ENCODE results near the gene NDUFAF8.

NDUFAF8 gene

DNA sequence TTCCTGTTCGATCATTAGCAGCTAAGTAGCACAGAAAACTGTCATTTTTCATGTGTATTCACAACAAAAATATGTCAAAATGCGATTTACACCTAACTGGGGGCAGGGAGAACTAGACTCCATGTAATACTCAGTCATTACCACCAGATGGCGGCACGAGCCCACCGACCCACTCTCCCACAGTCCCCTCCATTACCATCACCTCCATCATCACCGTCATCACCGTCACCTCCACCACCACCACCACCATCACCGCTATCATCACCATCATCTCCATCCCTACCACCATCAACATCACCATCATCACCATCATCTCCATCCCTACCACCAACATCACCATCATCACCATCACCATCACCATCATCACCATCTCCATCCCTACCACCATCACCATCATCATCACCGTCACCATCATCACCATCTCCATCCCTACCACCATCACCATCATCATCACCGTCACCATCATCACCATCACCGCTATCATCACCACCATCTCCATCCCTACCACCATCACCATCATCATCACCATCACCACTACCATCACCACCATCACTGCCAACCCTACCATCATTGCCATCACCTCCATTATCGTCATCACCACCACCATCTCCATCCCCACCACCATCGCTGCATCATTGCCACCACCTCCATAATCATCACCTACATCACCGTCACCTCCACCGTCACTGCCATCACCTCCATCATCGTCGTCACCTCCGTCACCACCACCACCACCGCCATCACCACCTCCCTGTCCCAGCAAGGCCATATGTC, 14.4 kb downstream of the NDUFAF8 start:
- Histone ChIP-seq H3K36me3 (ENCODE audit: insufficient read depth, low read length) (no peaks in the 10 kb centered on the region), H3K9me3 (ENCODE audit: control insufficient read depth, insufficient read depth, low read length) (no peaks in the 10 kb centered on the region), H3K9ac (ENCODE audit: low read depth, low read length) (no peak overlapping the region), H3K4me1 (ENCODE audit: insufficient read depth, low read length) (peaks cover 4% of the 10 kb centered on the region; the same call in 1 of the 2 replicates)

DNA sequence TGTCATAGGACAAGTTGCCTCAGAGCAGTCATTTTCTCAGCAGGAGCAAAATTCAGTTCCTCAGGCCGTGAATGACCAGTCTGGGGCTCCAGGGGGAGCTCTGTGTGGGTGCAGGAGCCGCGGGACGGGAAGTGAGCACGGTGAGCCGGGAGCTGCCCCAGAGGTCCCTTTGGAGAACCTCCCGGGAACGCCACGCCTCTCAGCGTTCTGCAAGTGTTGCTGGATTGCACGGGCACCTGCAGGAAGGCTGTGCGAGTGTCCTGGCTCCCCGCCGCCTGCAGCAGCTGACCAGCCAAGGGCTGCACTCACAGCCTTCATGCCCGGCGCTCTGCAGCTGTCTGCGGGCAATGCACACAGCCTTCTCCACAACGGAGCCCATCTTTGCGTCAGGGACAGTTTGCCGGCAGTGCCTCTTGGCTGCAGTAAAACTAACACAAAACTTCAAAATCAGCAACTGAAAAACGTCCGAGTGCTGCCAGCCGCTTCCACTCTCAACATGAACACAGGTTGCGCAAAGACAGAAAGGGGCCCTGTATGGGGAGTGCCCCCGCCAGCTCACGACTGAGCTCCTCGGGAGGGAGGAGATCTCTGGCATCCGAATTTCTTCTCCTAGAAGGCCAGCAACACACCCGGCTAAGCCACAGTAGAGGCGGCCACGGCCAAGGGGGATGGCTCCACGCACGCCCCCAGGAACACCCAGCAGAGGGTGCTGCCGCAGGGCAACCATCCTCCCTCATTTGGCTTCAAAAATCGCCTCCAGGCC, 16.0 kb downstream of the NDUFAF8 start:
- H3K9ac ChIP-seq (ENCODE audit: low read depth, low read length) = no peak overlapping the region
- H3K9me3 ChIP-seq (ENCODE audit: control insufficient read depth, insufficient read depth, low read length) = no peaks in the 10 kb centered on the region
- peaks cover 4% of the 10 kb centered on the region; the same call in 1 of the 2 replicates for H3K4me1 ChIP-seq (ENCODE audit: insufficient read depth, low read length)
- H3K36me3 ChIP-seq (ENCODE audit: insufficient read depth, low read length) = no peaks in the 10 kb centered on the region

GRCh38 chr17:81256616-81257015, 17.5 kb downstream of the NDUFAF8 start:
- Histone ChIP-seq H3K9me3 (ENCODE audit: control insufficient read depth, insufficient read depth, low read length) (no peaks in the 10 kb centered on the region), H3K36me3 (ENCODE audit: insufficient read depth, low read length) (no peaks in the 10 kb centered on the region), H3K4me1 (ENCODE audit: insufficient read depth, low read length) (peaks cover 4% of the 10 kb centered on the region; the same call in 1 of the 2 replicates), H3K9ac (ENCODE audit: low read depth, low read length) (no peak overlapping the region)

DNA sequence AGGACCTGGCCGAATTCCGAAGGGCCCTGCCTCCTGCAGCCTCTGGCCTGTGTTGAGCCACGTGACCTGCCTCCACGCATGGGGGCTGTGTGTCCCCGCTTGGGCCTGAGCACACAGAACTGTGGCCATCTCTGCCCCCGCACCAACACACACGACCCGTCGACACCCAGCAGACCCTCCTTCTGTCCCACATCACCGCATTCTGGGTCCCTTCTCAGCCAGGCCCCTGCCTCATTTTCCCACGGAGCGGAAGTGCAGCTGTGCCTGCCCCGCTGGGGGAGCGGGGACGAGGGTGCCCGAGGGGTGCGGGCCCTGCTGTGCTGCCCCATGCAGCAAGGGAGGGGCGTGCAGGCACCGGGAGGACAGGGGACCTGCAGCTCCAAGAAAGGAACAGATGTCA, 18.4 kb downstream of the NDUFAF8 start:
- no peaks in the 10 kb centered on the region for H3K9me3 ChIP-seq (ENCODE audit: control insufficient read depth, insufficient read depth, low read length)
- no peaks in the 10 kb centered on the region for H3K36me3 ChIP-seq (ENCODE audit: insufficient read depth, low read length)
- no peak overlapping the region for H3K9ac ChIP-seq (ENCODE audit: low read depth, low read length)
- peaks cover 4% of the 10 kb centered on the region; the same call in 1 of the 2 replicates for H3K4me1 ChIP-seq (ENCODE audit: insufficient read depth, low read length)

GRCh38 chr17:81258292-81258691, 19.2 kb downstream of the NDUFAF8 start:
- Histone ChIP-seq H3K4me1 (ENCODE audit: insufficient read depth, low read length) (peaks cover 4% of the 10 kb centered on the region; the same call in 1 of the 2 replicates), H3K36me3 (ENCODE audit: insufficient read depth, low read length) (no peaks in the 10 kb centered on the region; the same call in 1 of the 2 replicates)

DNA sequence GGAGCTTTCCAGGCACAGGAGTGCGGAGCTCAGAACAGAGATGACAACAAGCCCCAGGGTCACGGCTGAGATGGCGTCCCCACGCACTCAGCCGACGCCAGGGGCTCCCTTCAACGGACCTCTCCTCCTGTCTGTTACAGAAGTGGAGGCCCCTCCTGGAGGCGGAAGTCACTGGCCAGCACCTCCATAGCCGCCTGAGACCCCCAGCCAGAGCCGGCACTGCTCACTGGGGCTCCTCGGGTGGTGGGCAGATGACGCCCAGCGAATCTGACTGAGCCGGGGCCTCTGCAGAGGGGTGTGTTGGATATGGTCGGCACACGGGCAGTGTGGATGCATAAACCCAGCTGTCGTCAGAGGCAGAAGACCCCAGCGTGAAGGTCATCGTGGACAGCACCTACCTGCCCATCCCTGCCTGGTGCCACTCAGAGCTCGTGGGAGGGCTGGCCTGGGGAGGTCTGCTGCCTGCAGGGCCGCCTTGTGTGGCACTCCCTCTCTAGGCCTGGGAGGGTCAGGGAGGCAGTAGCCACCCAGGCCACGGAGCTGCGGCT, 20.0 kb downstream of the NDUFAF8 start:
- H3K4me1 ChIP-seq (ENCODE audit: insufficient read depth, low read length) = peaks cover 4% of the 10 kb centered on the region; the same call in 1 of the 2 replicates
- peaks cover 3% of the 10 kb centered on the region; the same call in 1 of the 2 replicates for H3K36me3 ChIP-seq (ENCODE audit: insufficient read depth, low read length)
- H3K9ac ChIP-seq (ENCODE audit: low read depth, low read length) = no peak overlapping the region
- no peaks in the 10 kb centered on the region for H3K9me3 ChIP-seq (ENCODE audit: control insufficient read depth, insufficient read depth, low read length)

More at GRCh38 chr17:81258292-81258691, 19.2 kb downstream of the NDUFAF8 start:
- H3K9ac ChIP-seq (ENCODE audit: low read depth, low read length) = no peak overlapping the region
- no peaks in the 10 kb centered on the region for H3K9me3 ChIP-seq (ENCODE audit: control insufficient read depth, insufficient read depth, low read length)

DNA sequence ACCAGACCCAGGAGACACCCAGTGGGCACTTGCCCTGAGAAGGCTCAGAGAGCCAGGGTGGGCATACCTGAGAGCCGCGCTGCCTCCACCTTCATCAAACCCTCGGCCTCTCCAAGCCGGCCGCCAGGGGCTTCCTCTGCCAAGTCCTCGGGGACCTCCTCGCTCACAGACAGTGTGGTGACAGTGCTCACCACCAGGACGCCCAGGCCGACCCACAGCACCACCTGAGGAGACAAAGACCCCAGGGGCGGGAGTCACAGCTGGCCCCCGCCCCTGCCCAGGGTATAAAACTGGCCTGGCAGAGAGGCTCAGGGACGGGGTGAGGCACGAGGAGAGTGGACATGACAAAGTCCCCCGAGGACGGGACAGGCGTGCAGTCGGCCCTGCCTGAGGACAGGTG, 21.1 kb downstream of the NDUFAF8 start:
- H3K9ac ChIP-seq (ENCODE audit: low read depth, low read length) = no peak overlapping the region
- H3K9me3 ChIP-seq (ENCODE audit: control insufficient read depth, insufficient read depth, low read length) = no peaks in the 10 kb centered on the region
- H3K4me1 ChIP-seq (ENCODE audit: insufficient read depth, low read length) = peaks cover 2% of the 10 kb centered on the region; the same call in 1 of the 2 replicates
- peaks cover 5% of the 10 kb centered on the region; the same call in 1 of the 2 replicates for H3K36me3 ChIP-seq (ENCODE audit: insufficient read depth, low read length)

GRCh38 chr17:81260641-81261040, 21.5 kb downstream of the NDUFAF8 start:
- H3K4me1 ChIP-seq (ENCODE audit: insufficient read depth, low read length) = no peaks in the 10 kb centered on the region
- H3K36me3 ChIP-seq (ENCODE audit: insufficient read depth, low read length) = peaks cover 5% of the 10 kb centered on the region; the same call in 1 of the 2 replicates
- H3K9ac ChIP-seq (ENCODE audit: low read depth, low read length) = no peak overlapping the region
- no peaks in the 10 kb centered on the region for H3K9me3 ChIP-seq (ENCODE audit: control insufficient read depth, insufficient read depth, low read length)

GRCh38 chr17:81261096-81261495, 22.0 kb downstream of the NDUFAF8 start:
- H3K9ac ChIP-seq (ENCODE audit: low read depth, low read length) = no peak overlapping the region
- no peaks in the 10 kb centered on the region for H3K4me1 ChIP-seq (ENCODE audit: insufficient read depth, low read length)
- no peaks in the 10 kb centered on the region for H3K9me3 ChIP-seq (ENCODE audit: control insufficient read depth, insufficient read depth, low read length)
- peaks cover 5% of the 10 kb centered on the region; the same call in 1 of the 2 replicates for H3K36me3 ChIP-seq (ENCODE audit: insufficient read depth, low read length)

DNA sequence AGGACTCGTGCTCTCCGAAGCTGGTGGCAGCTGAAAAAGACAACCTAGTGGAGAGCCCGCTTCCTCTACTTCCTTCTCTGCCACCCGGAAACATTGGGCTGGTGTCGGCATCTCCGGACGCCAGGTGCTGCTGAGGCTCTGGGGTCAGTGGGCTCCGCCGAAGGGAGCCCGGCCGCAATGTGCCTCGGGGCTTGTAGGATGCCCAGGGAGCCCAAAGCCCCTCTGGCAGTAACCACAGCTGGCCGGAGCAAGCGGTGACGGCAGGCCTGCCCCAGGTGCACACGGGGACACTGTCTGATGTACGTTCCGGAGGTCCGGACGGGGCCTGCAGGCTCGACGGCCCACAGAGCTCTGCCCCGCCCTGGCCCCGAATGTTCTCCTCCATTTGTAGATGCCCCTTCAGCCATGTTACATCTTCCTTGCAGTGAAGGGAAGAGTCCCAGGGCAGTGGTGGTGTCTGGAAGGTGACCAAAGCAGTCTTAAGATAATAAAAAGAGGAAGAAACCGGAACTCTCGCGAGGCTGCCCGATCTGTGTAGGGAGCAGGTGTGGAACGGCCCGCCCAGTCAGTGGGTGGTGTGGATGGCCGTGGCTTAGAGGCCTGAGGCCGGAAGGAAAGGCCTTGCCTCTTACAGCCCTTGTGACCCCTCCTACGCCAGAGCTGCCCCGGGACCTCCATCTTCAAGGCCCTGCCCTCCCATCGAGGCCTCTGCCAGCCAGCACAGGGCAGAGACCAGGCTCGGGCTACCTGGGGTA, 22.6 kb downstream of the NDUFAF8 start:
- H3K9me3 ChIP-seq (ENCODE audit: control insufficient read depth, insufficient read depth, low read length) = no peaks in the 10 kb centered on the region
- peaks cover 5% of the 10 kb centered on the region; the same call in 1 of the 2 replicates for H3K36me3 ChIP-seq (ENCODE audit: insufficient read depth, low read length)
- no peaks in the 10 kb centered on the region for H3K4me1 ChIP-seq (ENCODE audit: insufficient read depth, low read length)
- H3K9ac ChIP-seq (ENCODE audit: low read depth, low read length) = no peak overlapping the region

DNA sequence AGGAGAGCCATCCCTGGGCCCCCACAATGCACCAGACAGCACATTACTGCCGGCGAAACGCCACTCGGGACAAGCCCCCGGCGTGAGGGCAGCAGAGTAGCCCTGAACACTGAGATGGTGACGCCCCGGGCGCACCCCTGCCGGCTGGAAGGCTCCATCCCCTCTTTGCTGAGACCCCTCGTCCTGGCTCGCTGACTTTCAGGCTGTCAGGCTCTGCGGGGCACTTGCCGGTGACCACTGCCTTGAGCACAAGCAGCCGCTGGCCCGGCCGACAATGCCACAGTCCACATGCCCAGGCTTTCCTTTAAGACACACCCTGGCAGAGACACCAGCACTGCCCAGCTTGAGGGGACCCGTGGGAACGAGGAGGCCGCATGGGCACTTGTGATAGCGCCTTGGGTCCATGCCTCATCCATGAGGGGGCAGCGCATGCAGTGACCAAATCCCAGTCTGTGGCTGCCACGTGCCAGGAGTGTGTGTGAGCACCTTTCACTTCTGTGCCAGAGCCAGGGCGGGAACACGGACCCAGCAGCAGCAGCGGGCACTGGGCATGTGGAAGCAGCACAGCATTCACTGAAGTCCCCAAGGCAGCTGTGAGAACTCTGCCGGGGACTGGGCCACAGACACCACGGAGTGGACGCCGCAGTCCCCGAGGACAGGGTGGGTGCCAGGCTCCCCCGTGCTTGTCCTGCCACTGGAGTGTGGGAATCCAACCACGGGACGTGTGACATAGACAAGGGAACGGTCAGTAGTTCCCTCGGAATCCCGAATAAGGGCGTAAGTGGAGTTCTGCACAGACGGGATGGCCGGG, 24.5 kb downstream of the NDUFAF8 start:
- Histone ChIP-seq H3K9me3 (ENCODE audit: control insufficient read depth, insufficient read depth, low read length) (no peaks in the 10 kb centered on the region), H3K9ac (ENCODE audit: low read depth, low read length) (no peak overlapping the region), H3K36me3 (ENCODE audit: insufficient read depth, low read length) (peaks cover 5% of the 10 kb centered on the region; the same call in 1 of the 2 replicates), H3K4me1 (ENCODE audit: insufficient read depth, low read length) (no peaks in the 10 kb centered on the region)

- H3K9me3 ChIP-seq (ENCODE audit: control insufficient read depth, insufficient read depth, low read length) = no peaks in the 10 kb centered on the region
- no peak overlapping the region for H3K9ac ChIP-seq (ENCODE audit: low read depth, low read length)
- H3K4me1 ChIP-seq (ENCODE audit: insufficient read depth, low read length) = no peaks in the 10 kb centered on the region
- peaks cover 5% of the 10 kb centered on the region for H3K36me3 ChIP-seq (ENCODE audit: insufficient read depth, low read length)
These were observed 25.5 kb downstream of the NDUFAF8 start for GRCh38 chr17:81264640-81265039.

DNA sequence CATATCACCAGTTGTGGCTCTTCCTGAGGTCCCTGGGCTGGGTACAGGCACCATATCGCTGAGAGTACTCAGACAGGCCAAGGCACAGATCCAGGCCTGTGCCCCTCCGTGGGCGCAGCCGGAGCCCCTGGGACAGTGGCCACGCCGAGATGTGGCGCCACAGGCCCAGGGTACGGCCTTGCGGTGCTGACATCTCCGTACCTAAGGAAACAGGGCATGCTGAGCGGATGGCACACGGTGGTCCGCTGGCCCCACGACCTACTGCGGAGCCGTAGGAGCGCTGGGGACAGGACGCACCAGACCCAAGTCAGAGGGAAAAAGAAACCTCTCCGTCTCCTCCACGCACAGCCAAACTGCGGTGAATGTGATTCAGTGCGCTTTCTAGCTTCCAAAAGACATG, 26.5 kb downstream of the NDUFAF8 start:
- no peak overlapping the region for H3K9ac ChIP-seq (ENCODE audit: low read depth, low read length)
- no peaks in the 10 kb centered on the region for H3K4me1 ChIP-seq (ENCODE audit: insufficient read depth, low read length)
- peaks cover 5% of the 10 kb centered on the region for H3K36me3 ChIP-seq (ENCODE audit: insufficient read depth, low read length)
- H3K9me3 ChIP-seq (ENCODE audit: control insufficient read depth, insufficient read depth, low read length) = no peaks in the 10 kb centered on the region
